PFSK-1 (cell line): ENCODE results near the gene CHMP4A.

Experiments used
- FOXP2 ChIP-seq: optimal IDR thresholded peaks from 2 replicates; pipeline ENCODE3; 2011; ENCODE audit warnings: borderline replicate concordance, control low read depth, inconsistent platforms; ENCODE audit not compliant: insufficient read depth; ENCODE audit errors: extremely low read length, extremely low read depth
- POLR2AphosphoS5 ChIP-seq: IDR thresholded peaks from 2 replicates; pipeline ENCODE4 v1.6.1; 2012; ENCODE audit warnings: low read depth, mild to moderate bottlenecking, control low read depth, low read length, moderate library complexity
- SIN3A ChIP-seq: IDR thresholded peaks from 2 replicates; pipeline ENCODE4 v1.6.1; 2012; ENCODE audit warnings: mild to moderate bottlenecking, low read length, moderate library complexity, borderline replicate concordance; ENCODE audit not compliant: insufficient read depth
- TAF1 ChIP-seq: IDR thresholded peaks from 2 replicates; pipeline ENCODE4 v1.6.1; 2012; ENCODE audit warnings: low read length, control low read depth, borderline replicate concordance; ENCODE audit not compliant: insufficient read depth
- TF ChIP-seq, protein P1 (sequence below), 2 experiments: IDR thresholded peaks; 2 replicates each; pipeline versions ENCODE4 v1.6.1 to v1.8.0; 2011 to 2012; ENCODE audit warnings: low read depth in 2 of 2, low read length in 2 of 2, control low read depth in 1 of 2, inconsistent platforms in 1 of 2, mild to moderate bottlenecking in 1 of 2, moderate library complexity in 1 of 2; ENCODE audit not compliant: insufficient read depth in 1 of 2

DNA sequence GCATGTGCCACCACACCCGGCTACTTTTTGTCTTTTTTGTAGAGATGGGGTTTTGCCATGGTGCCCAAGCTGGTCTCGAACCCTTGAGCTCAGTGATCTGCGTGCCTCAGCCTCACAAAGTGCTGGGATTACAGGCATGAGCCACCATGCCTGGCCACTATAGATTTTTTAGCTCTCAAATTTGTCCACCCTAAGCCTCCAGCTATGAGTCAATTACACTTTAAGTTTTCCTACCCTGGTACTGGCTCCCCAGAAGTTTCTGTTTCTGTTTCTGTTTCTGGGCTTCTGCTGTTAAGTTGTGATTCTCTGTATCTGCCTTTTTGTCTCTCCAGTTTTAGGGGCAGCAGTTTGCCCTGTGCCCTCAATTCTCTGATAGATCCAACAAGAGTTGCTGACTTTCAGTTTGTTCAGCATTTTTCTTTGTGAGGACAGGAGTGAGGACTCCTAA is 33.5 kb upstream of the CHMP4A start:
- TF ChIP-seq POLR2AphosphoS5: no peak
- TF ChIP-seq SIN3A: no peak
- TF ChIP-seq, protein P1, sequence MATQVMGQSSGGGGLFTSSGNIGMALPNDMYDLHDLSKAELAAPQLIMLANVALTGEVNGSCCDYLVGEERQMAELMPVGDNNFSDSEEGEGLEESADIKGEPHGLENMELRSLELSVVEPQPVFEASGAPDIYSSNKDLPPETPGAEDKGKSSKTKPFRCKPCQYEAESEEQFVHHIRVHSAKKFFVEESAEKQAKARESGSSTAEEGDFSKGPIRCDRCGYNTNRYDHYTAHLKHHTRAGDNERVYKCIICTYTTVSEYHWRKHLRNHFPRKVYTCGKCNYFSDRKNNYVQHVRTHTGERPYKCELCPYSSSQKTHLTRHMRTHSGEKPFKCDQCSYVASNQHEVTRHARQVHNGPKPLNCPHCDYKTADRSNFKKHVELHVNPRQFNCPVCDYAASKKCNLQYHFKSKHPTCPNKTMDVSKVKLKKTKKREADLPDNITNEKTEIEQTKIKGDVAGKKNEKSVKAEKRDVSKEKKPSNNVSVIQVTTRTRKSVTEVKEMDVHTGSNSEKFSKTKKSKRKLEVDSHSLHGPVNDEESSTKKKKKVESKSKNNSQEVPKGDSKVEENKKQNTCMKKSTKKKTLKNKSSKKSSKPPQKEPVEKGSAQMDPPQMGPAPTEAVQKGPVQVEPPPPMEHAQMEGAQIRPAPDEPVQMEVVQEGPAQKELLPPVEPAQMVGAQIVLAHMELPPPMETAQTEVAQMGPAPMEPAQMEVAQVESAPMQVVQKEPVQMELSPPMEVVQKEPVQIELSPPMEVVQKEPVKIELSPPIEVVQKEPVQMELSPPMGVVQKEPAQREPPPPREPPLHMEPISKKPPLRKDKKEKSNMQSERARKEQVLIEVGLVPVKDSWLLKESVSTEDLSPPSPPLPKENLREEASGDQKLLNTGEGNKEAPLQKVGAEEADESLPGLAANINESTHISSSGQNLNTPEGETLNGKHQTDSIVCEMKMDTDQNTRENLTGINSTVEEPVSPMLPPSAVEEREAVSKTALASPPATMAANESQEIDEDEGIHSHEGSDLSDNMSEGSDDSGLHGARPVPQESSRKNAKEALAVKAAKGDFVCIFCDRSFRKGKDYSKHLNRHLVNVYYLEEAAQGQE (IDR thresholded peaks at IDR 0.05; ENCODE audit: insufficient read depth in 1 of 2, low read depth in 2 of 2, low read length in 2 of 2): no peak
- no peak for TF ChIP-seq TAF1
- no peak for TF ChIP-seq FOXP2
